GM18526 (cell line): ENCODE data around the gene USP4.

Experiments used
- POLR2A ChIP-seq: IDR thresholded peaks from 3 replicates; pipeline ENCODE4 v1.6.1; 2011; ENCODE audit not compliant: insufficient read length; ENCODE audit errors: extremely low read depth

Gene USP4

DNA sequence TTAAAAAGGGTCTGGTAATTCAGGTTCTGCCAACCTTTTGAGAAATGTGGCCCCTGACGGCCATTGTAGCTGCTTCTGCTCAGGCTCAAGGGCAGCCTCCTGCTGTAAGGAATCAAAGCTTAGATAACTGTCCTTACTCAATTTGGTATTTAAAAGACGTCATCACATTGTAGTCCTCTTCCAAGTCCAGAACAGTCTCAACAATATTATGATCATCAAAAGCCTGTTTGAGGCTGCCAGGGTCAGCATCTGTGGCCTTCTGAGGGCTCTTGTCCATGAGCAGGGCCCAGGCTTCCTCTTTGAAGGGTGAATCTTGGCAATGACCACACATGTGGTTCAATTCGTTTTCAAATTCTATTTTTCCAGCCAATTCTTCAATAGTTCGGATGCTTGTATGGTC is 68.8 kb downstream of the USP4 start:
- no peak for TF ChIP-seq POLR2A

GRCh38 chr3:49270156-49270500 is 69.7 kb downstream of the USP4 start:
- no peak for TF ChIP-seq POLR2A

DNA sequence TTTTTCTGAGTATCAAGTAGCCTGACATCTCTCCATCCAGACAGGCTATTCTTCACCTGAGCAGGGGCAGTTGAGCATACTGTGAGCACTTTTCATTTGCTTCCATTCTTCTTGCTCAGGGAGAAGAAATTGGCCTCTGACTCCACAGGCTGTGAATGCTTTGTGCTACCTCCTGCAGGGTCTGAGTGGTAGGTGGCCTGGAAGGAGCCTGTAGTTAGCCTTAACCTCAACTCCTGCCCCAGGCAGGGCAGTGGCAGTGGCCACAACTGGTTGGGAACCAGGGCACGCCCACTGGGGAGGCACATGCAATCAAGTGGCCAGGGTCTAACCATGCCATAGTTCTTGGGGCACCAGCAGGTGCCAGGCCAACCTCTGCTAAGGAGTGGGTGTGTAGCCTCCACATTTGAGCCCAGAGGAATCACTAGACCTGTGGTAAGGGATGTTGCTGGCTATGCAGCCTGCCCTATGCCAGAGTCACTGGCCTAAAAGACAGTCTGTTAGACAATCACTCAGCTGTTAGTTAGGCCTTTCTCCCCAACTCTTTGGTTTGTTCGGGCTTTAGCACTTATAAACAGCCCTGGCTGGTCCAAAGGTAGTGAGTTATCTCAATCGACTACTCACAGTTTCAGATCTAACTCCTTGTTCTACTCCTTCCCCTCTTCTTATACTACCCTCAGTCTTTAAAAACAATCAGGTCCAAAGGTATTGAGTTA is 70.3 kb downstream of the USP4 start:
- TF ChIP-seq POLR2A: no peak

DNA sequence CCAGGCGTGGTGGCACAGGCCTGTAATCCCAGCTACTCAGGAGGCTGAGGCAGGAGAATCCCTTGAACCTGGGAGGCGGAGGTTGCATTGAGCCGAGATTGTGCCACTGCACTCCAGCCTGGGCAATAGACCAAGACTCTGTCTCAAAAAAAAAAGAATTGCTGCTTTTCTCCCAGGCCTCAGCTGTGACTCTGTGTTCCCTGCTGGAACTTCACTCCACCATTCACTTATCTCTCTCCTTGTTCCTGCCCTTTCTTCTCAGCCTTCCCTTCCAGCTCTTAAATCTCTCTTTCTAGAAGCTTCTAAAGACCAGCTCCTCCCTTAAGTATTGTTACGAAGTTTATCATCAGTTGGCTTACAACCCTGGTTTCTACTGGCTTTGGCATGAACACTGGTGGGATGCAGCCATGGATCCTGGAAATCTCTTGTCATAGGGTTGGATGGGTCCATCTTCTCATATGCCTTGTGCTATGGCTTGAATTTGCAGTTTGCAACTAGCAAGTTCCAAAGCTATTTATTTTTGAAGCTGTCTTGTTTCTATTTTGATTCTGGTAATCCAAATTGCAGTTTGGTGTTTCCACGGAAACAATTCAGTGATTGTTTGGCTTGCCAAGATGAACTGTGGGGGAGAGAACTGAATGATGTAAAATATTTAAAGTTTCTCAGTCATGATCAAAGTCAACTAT is 73.3 kb downstream of the USP4 start:
- no peak for TF ChIP-seq POLR2A

- TF ChIP-seq POLR2A: no peak
Observed at GRCh38 chr3:49265661-49266386, 74.0 kb downstream of the USP4 start.

GRCh38 chr3:49263159-49263889 is 76.5 kb downstream of the USP4 start:
- no peak for TF ChIP-seq POLR2A

DNA sequence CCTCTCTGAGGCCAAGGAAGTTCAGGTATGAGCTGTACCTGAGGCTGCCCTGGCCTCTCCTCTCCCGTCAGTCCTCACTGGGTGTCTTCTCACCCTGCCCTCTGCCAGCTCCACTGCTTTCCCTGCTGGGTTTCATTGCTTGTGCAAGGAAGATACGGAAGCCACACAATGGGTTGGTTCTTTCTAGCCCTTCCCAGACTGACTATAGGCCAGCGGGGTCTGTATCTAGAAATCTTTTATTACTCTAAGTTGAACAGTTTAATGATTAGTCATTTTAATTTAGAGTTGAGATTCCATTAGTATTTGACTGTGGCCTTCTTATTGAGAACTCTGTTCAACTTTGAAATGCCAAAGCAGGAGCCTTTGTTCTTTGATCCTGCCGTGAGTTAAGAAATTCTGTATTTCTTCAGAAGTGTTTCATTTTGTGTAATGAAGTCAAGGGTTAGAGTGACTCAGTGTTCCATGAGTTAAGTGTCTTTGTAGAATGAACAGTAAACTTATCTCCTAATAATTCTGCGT is 79.0 kb downstream of the USP4 start:
- no peak for TF ChIP-seq POLR2A

- no peak for TF ChIP-seq POLR2A
Observed at GRCh38 chr3:49257187-49257586, 82.7 kb downstream of the USP4 start.

- TF ChIP-seq POLR2A: no peak
Observed at GRCh38 chr3:49255718-49256511, 83.9 kb downstream of the USP4 start.

- TF ChIP-seq POLR2A: no peak
Observed at GRCh38 chr3:49255112-49255511, 84.7 kb downstream of the USP4 start.

- no peak for TF ChIP-seq POLR2A
Observed at GRCh38 chr3:49253512-49253911, 86.3 kb downstream of the USP4 start.

DNA sequence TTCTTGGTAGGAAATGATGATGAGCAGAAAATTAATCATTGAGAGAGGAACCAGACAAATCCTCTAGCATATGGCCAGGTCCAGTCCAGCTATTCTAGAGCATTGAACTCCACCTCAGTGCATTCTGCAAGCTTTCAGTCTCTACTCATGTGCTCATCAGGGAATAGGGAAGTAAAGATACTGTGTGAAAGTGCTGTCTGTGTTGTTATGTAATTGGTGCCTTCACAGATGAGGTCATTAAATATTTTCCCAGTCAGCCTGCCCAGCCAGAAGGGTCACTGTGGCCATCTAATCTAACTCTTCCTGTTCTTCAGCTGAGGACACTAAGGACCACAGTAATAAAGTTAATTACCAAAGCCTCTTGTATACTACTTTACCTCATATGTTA is 91.0 kb downstream of the USP4 start:
- no peak for TF ChIP-seq POLR2A

GRCh38 chr3:49244581-49245205 is 95.2 kb downstream of the USP4 start:
- no peak for TF ChIP-seq POLR2A
